Caco-2 (cell line): ENCODE data around the gene PLOD2. TPM values are rescaled to one million over a fixed set of nuclear protein-coding genes. Genes with fewer than 3 reads are reported as not detected.

Experiments used
- BruUV-seq: library from RNA; stranded (reverse); fragments of 400-500 nt; replicated peaks from 2 replicates; lab custom pipeline; 2021; lab: Mats Ljungman, UMichigan
- CTCF ChIA-PET: fragments of 300-600 bp; sonication (Branson Sonifier 250); formaldehyde crosslinking; loops from one replicate; lab custom pipeline; 2022; ENCODE audit warnings: antibody characterized with exemption; lab: Charles Lee
- POLR2A ChIA-PET: fragments of 300-600 bp; sonication (Branson Sonifier 250); formaldehyde crosslinking; loops from one replicate; lab custom pipeline; 2022; ENCODE audit warnings: antibody characterized with exemption; lab: Charles Lee
- DNase-seq, 2 experiments: peaks; one replicate each; pipeline versions ENCODE4 v3.0.0 to v3.0.0-alpha.2; 2020 to 2022
- H3K27me3 ChIP-seq: replicated peaks from 2 replicates; pipeline ENCODE4 v1.6.0; 2011; ENCODE audit warnings: low read length; ENCODE audit not compliant: control insufficient read depth, insufficient read depth
- H3K36me3 ChIP-seq: 2 replicates; pipeline ENCODE4 v1.5.1; 2011; ENCODE audit warnings: low read length; ENCODE audit not compliant: control insufficient read depth, insufficient read depth
- H3K4me1 ChIP-seq: fragments of 250-450 bp; sonication (Bioruptor Pico); 2 replicates; pipeline ENCODE4 v1.5.1; 2020; ENCODE audit warnings: mild to moderate bottlenecking
- H3K4me3 ChIP-seq: 2 replicates; pipeline ENCODE4 v1.5.1; 2011; ENCODE audit warnings: low read depth, mild to moderate bottlenecking, control low read depth, low read length
- H3K9me3 ChIP-seq: fragments of 250-450 bp; sonication (Bioruptor Pico); 2 replicates; pipeline ENCODE4 v1.5.1; 2020; ENCODE audit warnings: mild to moderate bottlenecking, moderate library complexity
- H3K27ac Mint-ChIP-seq: one replicate; pipeline ENCODE4 v1.8.0; 2022; ENCODE audit warnings: mixed read lengths; ENCODE audit not compliant: unreplicated experiment
- H3K27me3 Mint-ChIP-seq: one replicate; pipeline ENCODE4 v1.8.0; 2022; ENCODE audit warnings: mixed read lengths; ENCODE audit not compliant: insufficient read depth, unreplicated experiment
- H3K36me3 Mint-ChIP-seq: one replicate; pipeline ENCODE4 v1.8.0; 2022; ENCODE audit warnings: mild to moderate bottlenecking, mixed read lengths; ENCODE audit not compliant: insufficient read depth, unreplicated experiment
- H3K4me1 Mint-ChIP-seq: one replicate; pipeline ENCODE4 v1.8.0; 2022; ENCODE audit warnings: low read depth, mixed read lengths; ENCODE audit not compliant: unreplicated experiment
- H3K4me3 Mint-ChIP-seq: one replicate; pipeline ENCODE4 v1.8.0; 2022; ENCODE audit warnings: mild to moderate bottlenecking, moderate library complexity, mixed read lengths; ENCODE audit not compliant: unreplicated experiment
- H3K9me3 Mint-ChIP-seq: one replicate; pipeline ENCODE4 v1.8.0; 2022; ENCODE audit warnings: mixed read lengths; ENCODE audit not compliant: unreplicated experiment
- intact Hi-C: fragments of 100-400 bp; cut with micrococcal nuclease; formaldehyde crosslinking; loops from one replicate; pipeline ENCODE4 v1.10.0; 2022; ENCODE audit not compliant: unreplicated experiment
- total RNA-seq: library from RNA; stranded (reverse); gene quantifications from 2 replicates; pipeline ENCODE4 v1.2.3, GENCODE V29; 2022
- TF ChIP-seq, protein P1 (sequence below), 2 experiments: fragments of 200-600 bp in 1 of 2; IDR thresholded peaks; 1 replicate in 1 of 2; 2 replicates in 1 of 2; pipeline versions ENCODE4 v1.5.1 to v1.8.0; 2011 to 2022; ENCODE audit warnings: antibody characterized with exemption in 1 of 2, control low read depth in 1 of 2, inconsistent platforms in 1 of 2, low read depth in 1 of 2, low read length in 1 of 2, mild to moderate bottlenecking in 1 of 2, moderate library complexity in 1 of 2; ENCODE audit not compliant: insufficient read depth in 1 of 2, severe bottlenecking in 1 of 2, unreplicated experiment in 1 of 2

The PLOD2 gene
- total RNA-seq, 1 experiment from 2014 or later = 53.1 TPM

DNA sequence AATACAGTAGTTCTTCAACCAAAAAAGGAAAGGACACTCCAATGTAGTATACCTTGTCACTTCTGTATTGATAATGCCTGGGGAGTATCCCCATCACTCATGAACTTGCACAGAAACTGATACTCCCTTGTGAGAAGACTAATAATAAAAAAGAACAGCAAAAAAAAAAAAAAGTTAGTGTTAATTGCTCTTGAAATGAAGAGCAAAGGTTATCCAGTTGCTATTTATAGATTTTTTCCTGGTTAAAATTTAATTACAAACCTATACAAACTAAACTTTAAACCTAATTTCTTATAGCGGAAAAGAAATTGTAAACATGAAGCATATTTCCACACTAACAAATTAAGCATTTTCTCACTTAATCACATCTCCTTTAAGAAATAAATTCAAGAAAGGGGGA lies 6.7 kb downstream of the PLOD2 start:
- peaks cover 5% of the 10 kb centered on the region for H3K36me3 Mint-ChIP-seq
- no TSS peak for BruUV-seq
- H3K4me1 ChIP-seq = peaks cover 12% of the 10 kb centered on the region
- H3K9me3 Mint-ChIP-seq = no peaks in the 10 kb centered on the region
- no peak overlapping the region for H3K27ac Mint-ChIP-seq
- TF ChIP-seq, protein P1, sequence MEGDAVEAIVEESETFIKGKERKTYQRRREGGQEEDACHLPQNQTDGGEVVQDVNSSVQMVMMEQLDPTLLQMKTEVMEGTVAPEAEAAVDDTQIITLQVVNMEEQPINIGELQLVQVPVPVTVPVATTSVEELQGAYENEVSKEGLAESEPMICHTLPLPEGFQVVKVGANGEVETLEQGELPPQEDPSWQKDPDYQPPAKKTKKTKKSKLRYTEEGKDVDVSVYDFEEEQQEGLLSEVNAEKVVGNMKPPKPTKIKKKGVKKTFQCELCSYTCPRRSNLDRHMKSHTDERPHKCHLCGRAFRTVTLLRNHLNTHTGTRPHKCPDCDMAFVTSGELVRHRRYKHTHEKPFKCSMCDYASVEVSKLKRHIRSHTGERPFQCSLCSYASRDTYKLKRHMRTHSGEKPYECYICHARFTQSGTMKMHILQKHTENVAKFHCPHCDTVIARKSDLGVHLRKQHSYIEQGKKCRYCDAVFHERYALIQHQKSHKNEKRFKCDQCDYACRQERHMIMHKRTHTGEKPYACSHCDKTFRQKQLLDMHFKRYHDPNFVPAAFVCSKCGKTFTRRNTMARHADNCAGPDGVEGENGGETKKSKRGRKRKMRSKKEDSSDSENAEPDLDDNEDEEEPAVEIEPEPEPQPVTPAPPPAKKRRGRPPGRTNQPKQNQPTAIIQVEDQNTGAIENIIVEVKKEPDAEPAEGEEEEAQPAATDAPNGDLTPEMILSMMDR (IDR thresholded peaks at IDR 0.05; ENCODE audit: insufficient read depth in 1 of 2, low read depth in 1 of 2, low read length in 1 of 2, severe bottlenecking in 1 of 2, unreplicated experiment in 1 of 2) = no peak
- H3K4me3 Mint-ChIP-seq = no peak overlapping the region
- POLR2A ChIA-PET = no interaction called here
- intact Hi-C loops = no loop called here
- H3K4me3 ChIP-seq = no peak overlapping the region
- H3K4me1 Mint-ChIP-seq = peaks cover 9% of the 10 kb centered on the region
- H3K27me3 ChIP-seq = no peaks in the 10 kb centered on the region
- peaks cover 1% of the 10 kb centered on the region; the same call in 1 of the 2 replicates for H3K36me3 ChIP-seq
- H3K27me3 Mint-ChIP-seq = no peaks in the 10 kb centered on the region
- DNase-seq = no peak
- no peaks in the 10 kb centered on the region for H3K9me3 ChIP-seq
- CTCF ChIA-PET = no interaction called here

DNA sequence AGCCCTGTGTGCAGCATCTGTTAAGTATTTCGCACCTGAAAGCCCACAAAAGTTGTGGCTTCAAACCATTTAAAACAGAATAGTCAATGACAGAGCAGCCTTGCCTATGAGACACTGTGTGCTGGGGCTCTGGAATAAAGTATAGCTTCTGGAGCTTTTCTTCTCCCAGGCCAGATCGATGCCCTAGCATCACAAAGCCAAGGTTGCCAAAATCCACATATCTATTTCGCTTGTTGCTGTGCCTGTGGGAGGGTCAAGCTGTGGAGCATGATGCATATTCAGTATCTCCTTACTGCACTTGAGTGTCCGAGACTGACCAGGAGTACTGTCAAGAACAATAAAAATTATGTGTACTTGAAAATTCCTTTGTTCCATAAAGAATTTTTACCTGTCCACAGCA lies 7.6 kb downstream of the PLOD2 start:
- H3K4me1 Mint-ChIP-seq = peaks cover 9% of the 10 kb centered on the region
- no TSS peak for BruUV-seq
- DNase-seq = no peak

DNA sequence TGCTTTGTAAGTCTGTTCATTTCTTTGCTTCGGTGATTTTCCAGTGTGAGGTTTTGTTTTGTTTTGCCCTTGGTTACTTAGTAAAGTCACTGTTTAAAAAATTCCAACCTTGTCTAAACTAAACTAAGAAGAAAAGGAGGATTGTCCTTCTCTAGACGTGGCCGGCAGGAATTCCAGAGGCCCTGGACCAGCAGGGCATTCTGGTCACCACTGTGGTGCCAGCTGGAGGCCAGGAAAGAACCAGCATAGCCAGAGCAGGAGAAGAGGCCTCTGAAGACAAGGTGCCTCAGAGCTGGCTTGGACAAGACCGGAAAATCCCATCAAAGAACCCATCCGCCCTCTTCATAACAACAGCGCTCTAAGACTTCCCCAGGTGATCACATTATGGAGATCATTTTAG lies 8.2 kb downstream of the PLOD2 start:
- TF ChIP-seq, protein P1 (IDR thresholded peaks at IDR 0.05; ENCODE audit: insufficient read depth in 1 of 2, low read depth in 1 of 2, low read length in 1 of 2, severe bottlenecking in 1 of 2, unreplicated experiment in 1 of 2) = no peak
- H3K4me3 ChIP-seq = no peak overlapping the region
- no peak for DNase-seq
- peaks cover 5% of the 10 kb centered on the region for H3K36me3 Mint-ChIP-seq
- ChIA-PET CTCF (no interaction called here), POLR2A (no interaction called here)
- intact Hi-C loops = no loop called here
- no peaks in the 10 kb centered on the region for H3K9me3 Mint-ChIP-seq
- H3K27me3 ChIP-seq = no peaks in the 10 kb centered on the region
- H3K27me3 Mint-ChIP-seq = no peaks in the 10 kb centered on the region
- H3K27ac Mint-ChIP-seq = no peak overlapping the region
- peaks cover 1% of the 10 kb centered on the region; the same call in 1 of the 2 replicates for H3K36me3 ChIP-seq
- H3K4me3 Mint-ChIP-seq = no peak overlapping the region
- H3K4me1 ChIP-seq = peaks cover 12% of the 10 kb centered on the region
- BruUV-seq = no TSS peak
- H3K4me1 Mint-ChIP-seq = peaks cover 9% of the 10 kb centered on the region
- no peaks in the 10 kb centered on the region for H3K9me3 ChIP-seq

More for the DNA sequence above, 7.6 kb downstream of the PLOD2 start:
- Mint-ChIP-seq H3K27ac (no peak overlapping the region), H3K36me3 (peaks cover 5% of the 10 kb centered on the region), H3K4me3 (no peak overlapping the region), H3K27me3 (no peaks in the 10 kb centered on the region), H3K9me3 (no peaks in the 10 kb centered on the region)
- H3K27me3 ChIP-seq = no peaks in the 10 kb centered on the region
- H3K4me1 ChIP-seq = peaks cover 12% of the 10 kb centered on the region
- CTCF ChIA-PET = no interaction called here
- H3K9me3 ChIP-seq = no peaks in the 10 kb centered on the region
- H3K4me3 ChIP-seq = no peak overlapping the region
- POLR2A ChIA-PET = no interaction called here
- H3K36me3 ChIP-seq = peaks cover 1% of the 10 kb centered on the region; the same call in 1 of the 2 replicates
- TF ChIP-seq, protein P1 (IDR thresholded peaks at IDR 0.05; ENCODE audit: insufficient read depth in 1 of 2, low read depth in 1 of 2, low read length in 1 of 2, severe bottlenecking in 1 of 2, unreplicated experiment in 1 of 2) = no peak
- intact Hi-C loops = no loop called here
